Measurements from ENCODE around the gene LPAR3.

The LPAR3 gene

GRCh38 chr1:84855691-84856630 lies 37.0 kb downstream of the LPAR3 start:
- DNase-seq, result no peak

- no peak for DNase-seq
Observed at GRCh38 chr1:84855168-84855567, 37.8 kb downstream of the LPAR3 start.

- peak; percentile 90 for DNase-seq
Observed at GRCh38 chr1:84853741-84854721, 39.0 kb downstream of the LPAR3 start.

GRCh38 chr1:84851839-84852238 lies 41.2 kb downstream of the LPAR3 start:
- no peak for DNase-seq

GRCh38 chr1:84849357-84849975 lies 43.5 kb downstream of the LPAR3 start:
- no peak for DNase-seq

GRCh38 chr1:84847253-84848250 lies 45.5 kb downstream of the LPAR3 start:
- DNase-seq, result no peak

- DNase-seq, result no peak
Observed at GRCh38 chr1:84846387-84846786, 46.6 kb downstream of the LPAR3 start.

GRCh38 chr1:84845357-84845756 lies 47.6 kb downstream of the LPAR3 start:
- no peak for DNase-seq

GRCh38 chr1:84844094-84844493 lies 48.9 kb downstream of the LPAR3 start:
- no peak for DNase-seq

GRCh38 chr1:84842748-84843231 lies 50.2 kb downstream of the LPAR3 start:
- DNase-seq, result no peak

GRCh38 chr1:84841971-84842370 lies 51.0 kb downstream of the LPAR3 start:
- DNase-seq, result no peak

- DNase-seq, result no peak
Observed at GRCh38 chr1:84840346-84840745, 52.7 kb downstream of the LPAR3 start.

GRCh38 chr1:84839544-84839943 lies 53.5 kb downstream of the LPAR3 start:
- no peak for DNase-seq

GRCh38 chr1:84836145-84836544 lies 56.9 kb downstream of the LPAR3 start:
- no peak for DNase-seq

GRCh38 chr1:84835169-84835568 lies 57.8 kb downstream of the LPAR3 start:
- DNase-seq, result no peak

- peak; percentile 31 for DNase-seq
Observed at GRCh38 chr1:84834419-84835064, 58.5 kb downstream of the LPAR3 start.

- DNase-seq, result no peak
Observed at GRCh38 chr1:84833194-84833593, 59.8 kb downstream of the LPAR3 start.

- DNase-seq, result no peak
Observed at GRCh38 chr1:84830136-84830535, 62.9 kb downstream of the LPAR3 start.

- DNase-seq, result no peak
Observed at GRCh38 chr1:84827976-84828375, 65.0 kb downstream of the LPAR3 start.

GRCh38 chr1:84827555-84827954 lies 65.5 kb downstream of the LPAR3 start:
- no peak for DNase-seq

- DNase-seq, result no peak
Observed at GRCh38 chr1:84825161-84825560, 67.8 kb downstream of the LPAR3 start.
